ENCODE measurements around the gene QRFP. TPM values are rescaled to one million over a fixed set of nuclear protein-coding genes. Genes with fewer than 3 reads are reported as not detected.
"Not testable (repeated sequence)": the region's sequence is repeated elsewhere in the genome, so short reads cannot be mapped to it uniquely, and the experiment has no call there.

The QRFP gene
- total RNA-seq, 1 donor from 2014 or later: not detected

DNA sequence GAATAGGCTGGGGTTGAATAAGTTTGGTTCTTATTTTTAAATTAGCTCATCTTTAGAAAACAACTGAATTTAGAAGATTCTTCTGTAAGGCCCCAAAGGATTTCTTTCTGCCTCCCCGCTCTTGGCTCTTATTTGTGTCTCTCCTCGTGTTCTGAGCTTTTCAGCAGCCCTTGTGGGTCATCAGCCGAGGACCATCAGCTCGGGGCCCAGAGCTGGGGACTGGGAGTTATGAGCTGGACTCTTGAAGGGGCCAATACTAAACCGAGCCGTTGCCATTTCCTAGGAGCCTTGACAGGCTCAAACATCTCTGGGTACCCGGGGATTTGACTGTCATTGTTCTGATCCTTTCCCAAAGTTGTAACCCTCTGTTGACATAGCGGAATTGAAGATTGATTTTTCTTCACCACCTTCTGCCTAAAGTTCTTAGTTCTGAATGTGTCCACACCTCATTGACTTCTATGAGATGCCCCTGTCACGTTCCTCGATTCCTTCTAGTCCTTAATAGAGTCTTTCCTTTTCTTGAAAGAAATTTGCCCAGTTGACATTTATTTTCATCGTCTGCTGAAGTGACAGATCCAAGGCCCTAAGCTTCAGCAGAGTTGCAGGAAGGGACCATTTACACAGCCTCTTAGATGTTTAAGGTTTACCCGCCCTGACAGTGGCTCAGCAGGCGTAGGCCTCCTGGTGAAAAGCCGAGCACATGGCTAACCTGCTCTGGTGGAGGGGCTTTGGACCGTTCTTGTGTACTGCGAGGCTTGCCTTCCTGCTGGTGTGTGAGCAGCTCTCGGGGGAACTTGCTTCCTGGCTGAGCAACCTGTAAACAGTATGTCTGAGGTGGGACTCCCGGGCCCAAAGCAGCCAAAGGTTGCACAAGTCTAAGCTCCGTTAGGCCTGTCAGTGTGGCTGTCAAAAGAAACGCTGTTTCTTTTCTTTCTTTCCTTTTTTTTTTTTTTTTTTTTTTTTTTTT lies 37.6 kb downstream of the QRFP start:
- DNase-seq (ENCODE audit: extremely low read depth, low read depth, low spot score): no peak

DNA sequence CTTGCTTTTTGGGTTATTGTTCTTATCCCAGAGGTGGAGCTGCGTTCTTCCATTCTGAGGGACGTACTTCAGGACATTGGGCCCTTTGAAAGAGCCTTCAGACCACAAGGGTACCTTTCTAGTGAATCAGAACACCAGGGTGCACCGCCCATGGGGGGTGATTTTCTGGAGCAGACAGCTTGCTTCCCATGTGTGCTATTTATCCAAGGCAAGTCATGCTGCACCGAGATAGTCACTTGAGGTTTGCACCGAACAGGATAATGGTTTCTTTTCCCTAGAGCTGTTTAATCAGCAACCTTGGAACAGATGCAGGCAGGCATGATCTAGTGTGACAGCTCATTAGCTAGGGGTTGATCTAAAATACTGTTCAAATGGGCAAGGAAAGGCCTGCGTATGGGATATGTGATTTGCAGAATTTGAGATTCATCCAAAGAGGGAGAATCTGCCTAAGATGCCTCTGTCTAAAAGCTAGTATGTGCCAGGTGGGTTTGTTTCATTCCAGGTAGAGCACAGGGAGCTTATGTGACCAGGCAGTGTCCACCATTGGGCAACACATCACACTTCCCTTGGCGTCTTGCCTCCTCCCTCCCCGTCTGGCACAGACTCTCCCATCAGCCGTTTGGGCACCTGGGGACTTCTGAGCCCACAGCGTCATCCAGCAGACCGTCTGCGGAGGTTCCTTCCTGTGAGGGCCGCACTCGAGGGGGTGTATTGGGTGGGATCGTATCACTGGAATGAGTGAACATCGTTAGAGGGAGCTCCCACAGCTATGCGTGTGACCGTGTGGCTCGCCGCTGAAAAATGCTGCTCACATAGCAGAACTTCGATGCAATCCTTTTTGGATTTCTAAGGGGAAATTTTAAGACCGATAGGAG lies 38.5 kb downstream of the QRFP start:
- DNase-seq (ENCODE audit: extremely low read depth, low read depth, low spot score): no peak

DNA sequence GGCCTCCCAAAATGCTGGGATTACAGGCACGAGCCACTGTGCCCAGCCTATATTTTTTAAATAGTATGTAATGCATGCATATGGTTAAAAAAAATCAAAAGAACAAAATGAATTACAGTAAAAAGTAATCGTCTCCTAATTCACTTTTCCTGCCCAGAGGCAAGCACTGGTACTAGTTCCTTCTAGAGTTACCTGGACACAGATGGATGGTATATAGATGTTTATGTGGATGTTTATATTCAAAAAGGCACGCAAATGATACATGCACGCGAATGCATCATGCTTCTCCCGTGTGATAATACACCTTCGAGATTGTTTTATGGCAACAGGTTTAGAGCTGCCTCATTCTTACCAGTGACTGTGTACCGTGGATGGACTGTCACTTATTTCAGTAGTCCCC lies 40.1 kb downstream of the QRFP start:
- DNase-seq (ENCODE audit: extremely low read depth, low read depth, low spot score): no peak

DNA sequence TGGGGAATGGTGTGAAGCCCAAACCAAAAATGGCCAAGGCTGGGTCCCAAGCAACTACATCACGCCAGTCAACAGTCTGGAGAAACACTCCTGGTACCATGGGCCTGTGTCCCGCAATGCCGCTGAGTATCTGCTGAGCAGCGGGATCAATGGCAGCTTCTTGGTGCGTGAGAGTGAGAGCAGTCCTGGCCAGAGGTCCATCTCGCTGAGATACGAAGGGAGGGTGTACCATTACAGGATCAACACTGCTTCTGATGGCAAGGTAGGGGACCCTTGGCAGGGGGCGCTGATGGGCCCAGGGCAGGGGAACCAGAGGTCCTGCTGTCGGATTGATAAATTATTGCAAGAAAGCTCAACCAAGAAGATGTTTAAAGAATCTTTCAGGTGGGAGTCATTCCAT lies 41.8 kb downstream of the QRFP start:
- no peak for DNase-seq (ENCODE audit: extremely low read depth, low read depth, low spot score)

DNA sequence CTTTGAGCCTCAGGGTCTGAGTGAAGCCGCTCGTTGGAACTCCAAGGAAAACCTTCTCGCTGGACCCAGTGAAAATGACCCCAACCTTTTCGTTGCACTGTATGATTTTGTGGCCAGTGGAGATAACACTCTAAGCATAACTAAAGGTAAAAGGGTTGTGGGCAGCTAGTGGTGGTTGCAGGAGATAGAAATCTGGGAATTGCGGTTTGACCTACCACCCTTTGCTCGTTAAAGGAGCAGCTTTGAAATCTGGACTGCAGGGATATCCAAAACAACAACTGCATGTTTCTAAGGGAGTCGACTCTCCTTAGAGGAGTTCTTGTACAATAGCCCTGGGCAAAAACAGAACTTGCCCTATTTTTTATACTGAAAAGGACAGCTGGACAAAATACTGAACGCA lies 42.5 kb downstream of the QRFP start:
- DNase-seq (ENCODE audit: extremely low read depth, low read depth, low spot score): no peak

DNA sequence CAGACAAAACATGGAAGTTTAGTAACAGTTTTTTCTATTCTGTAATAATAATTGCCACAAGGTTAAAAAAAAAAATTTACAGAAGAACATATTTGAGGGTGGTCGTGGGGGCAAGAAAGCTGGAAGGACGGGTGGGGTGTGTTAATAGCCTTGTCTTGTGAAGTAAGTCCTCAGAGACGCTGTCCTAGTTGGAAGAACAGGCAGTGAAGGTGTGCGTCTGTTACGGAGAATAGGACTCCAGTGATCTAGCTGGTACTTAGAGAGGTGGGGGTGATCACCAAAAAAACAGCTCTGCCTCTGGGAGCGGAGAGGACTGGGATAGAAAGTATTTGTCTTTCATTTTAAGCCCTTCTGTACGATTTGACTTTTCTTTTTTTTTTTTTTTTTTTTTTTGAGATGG lies 43.8 kb downstream of the QRFP start:
- no peak for DNase-seq (ENCODE audit: extremely low read depth, low read depth, low spot score)

DNA sequence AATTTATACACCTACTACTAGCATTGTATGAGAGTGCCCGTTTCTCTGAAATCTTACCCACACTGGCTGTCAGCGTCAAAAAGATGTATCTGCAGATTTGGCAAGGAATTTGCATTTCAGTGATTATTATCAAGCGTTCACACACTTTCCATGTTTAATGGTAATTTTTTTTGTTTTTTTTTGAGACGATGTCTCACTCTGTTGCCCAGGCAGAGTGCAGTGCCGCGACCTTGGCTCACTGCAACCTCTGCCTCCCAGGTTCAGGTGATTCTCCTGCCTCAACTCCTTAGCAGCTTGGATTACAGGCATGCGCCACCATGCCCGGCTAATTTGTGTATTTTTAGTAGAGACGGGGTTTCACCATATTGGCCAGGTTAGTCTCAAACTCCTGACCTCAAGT lies 47.3 kb downstream of the QRFP start:
- DNase-seq (ENCODE audit: extremely low read depth, low read depth, low spot score): no peak

DNA sequence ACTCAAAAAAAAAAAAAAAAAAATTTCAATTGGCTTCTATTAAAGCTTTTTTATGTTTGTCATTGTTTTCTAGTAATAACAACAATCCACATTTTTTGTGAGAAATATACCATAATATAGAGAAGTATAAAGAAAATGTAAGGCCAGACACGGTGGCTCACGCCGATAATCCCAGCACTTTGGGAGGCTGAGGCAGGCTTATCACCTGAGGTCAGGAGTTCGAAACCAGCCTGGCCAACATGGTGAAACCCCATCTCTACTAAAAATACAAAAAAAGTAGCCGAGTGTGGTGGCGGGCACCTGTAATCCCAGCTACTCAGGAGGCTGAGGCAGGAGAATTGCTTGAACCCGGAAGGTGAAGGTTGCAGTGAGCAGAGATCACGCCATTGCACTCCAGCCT lies 48.1 kb downstream of the QRFP start:
- not testable (repeated sequence) for DNase-seq (ENCODE audit: extremely low read depth, low read depth, low spot score)

DNA sequence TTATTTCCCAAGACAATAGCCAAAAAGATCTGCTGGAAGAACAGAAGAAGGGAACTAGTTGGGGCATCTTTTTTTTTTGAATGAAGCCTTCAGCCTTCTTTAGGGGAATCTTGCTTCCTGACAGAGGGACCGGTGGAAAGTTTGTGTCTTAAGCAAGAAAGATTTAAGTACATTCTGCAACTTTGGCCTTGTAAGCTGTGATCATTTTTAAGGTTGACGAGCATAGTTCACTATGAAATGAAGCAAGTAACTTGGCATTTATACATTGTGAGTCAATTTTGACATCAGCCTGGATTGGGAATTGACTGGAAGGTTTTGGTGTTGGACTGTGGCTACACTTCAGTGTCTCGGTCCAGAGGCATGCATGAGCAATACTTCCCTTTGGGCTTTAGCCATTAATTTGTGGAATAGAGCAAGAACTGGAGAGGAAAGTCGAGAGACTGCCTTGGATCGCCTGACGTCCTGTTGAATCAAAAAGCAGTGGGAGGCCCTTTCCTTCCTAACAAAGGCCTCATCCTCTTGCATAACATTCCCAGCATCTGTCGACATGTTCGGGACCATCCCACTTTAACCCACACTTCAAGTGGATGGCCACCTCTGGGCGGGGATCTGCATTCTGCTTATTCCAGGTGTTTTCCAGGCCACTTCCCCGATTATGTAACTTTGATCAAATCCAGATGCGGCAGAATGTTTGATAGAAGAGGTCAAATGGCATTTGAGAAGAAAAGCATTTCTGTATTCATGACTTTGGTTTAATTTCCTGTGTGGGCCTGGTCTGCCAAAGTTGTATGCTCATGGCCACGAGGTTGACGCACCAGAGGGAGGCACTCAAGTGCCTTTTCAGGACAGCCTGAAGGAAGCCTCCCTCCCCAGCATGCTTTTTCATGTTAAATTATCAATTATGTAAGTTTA lies 49.0 kb downstream of the QRFP start:
- peak; percentile 88 for DNase-seq (ENCODE audit: extremely low read depth, low read depth, low spot score)

DNA sequence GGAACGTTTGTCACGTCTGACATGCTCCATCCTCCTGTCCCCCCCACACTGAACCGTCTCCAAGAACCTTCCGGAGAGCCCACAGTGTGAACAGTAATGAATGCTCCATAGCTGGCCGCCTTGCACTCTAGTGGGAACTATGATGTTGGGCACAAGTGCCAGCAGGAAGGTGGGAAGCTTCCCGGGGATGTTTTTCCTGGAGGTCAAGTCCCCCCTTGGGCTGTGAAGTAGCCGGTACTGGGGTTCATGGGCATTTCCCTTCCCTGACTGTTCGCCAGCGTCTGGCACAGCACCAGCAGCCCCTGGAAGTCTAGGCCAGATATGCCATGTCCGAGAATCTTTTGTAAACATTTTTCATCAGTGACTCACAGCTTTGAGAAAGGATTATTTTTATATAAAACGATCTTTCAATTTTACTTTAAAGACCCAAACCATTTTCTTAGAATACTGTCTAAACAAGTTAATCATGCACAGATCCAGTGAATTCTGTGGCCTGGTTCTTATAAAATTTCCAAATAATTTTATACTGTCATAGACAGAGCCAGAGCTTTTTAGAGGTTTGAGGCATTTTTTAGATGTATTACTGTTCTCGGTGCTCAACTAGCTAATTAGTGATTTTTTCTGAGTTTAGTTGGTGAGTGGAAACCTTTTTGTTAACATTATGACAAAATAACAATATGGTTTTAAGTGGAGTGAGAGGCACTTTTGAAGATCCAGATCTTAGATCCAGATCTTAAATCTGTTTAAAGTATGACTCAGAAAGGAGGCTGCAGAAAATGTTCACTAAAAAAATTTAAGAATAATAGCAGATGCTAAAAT lies 49.9 kb downstream of the QRFP start:
- DNase-seq (ENCODE audit: extremely low read depth, low read depth, low spot score): no peak

DNA sequence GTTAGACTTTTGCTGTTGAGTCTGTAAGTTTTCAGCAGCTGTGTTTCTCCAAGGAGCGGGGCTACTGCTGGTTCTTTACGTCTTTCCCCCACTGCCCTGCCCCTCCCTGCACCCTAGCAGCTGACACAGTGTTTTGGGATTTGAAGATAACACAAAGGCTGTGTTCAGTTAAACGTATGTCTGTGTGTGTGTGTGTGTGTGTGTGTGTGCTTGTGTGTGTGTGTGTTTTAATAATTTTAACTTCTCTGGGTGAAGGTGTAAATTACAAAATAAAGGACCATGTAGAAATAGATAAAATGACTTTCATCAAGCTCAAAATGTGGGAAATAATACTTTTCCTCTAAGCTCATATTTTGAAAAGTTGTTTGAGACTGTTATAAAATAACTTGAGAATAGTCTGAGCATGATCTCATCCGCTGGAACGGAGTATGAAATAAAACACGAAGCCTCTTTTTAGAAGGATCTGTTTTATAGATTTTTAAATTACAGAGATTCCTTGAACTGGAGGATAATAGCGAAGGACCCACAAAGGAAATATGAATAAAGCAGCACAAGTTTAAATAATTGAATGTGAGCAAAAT lies 50.6 kb downstream of the QRFP start:
- DNase-seq (ENCODE audit: extremely low read depth, low read depth, low spot score): no peak

DNA sequence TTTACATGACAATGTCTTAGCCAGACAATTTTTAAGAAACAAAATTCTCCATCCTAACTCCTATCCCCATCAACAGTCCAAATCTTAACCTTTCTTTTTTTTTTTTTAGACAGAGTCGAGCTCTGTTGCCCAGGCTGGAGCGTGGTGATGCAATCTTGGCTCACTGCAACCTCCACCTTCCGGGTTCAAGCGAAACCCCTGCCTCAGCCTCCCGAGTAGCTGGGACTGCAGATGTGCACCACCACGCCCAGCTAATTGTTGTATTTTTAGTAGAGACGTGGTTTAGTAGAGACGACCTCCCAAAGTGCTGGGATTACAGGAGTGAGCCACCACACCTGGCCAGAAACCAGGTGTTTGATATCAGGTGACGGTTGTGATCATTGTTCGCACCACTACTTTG lies 51.4 kb downstream of the QRFP start:
- DNase-seq (ENCODE audit: extremely low read depth, low read depth, low spot score): no peak

DNA sequence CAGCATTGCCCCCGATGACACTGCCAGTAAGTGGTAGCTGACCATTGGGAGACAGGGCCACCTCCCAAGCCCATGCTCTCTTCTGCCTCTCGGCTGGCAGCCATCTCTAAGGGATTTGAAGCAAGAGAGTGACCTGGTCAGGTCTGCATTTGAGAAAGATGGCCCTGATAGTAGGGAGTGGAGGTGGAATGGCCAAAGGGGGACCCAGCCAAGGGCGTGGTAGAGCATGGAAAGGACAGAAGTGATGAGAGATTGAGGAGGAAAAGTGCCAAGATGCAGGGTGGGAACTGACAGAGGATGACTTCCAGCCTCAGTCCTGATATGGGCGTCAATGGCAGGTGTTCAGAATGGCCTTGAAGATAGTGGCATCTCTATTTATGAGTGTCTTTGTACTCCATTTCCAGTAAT lies 52.6 kb downstream of the QRFP start:
- no peak for DNase-seq (ENCODE audit: extremely low read depth, low read depth, low spot score)

DNA sequence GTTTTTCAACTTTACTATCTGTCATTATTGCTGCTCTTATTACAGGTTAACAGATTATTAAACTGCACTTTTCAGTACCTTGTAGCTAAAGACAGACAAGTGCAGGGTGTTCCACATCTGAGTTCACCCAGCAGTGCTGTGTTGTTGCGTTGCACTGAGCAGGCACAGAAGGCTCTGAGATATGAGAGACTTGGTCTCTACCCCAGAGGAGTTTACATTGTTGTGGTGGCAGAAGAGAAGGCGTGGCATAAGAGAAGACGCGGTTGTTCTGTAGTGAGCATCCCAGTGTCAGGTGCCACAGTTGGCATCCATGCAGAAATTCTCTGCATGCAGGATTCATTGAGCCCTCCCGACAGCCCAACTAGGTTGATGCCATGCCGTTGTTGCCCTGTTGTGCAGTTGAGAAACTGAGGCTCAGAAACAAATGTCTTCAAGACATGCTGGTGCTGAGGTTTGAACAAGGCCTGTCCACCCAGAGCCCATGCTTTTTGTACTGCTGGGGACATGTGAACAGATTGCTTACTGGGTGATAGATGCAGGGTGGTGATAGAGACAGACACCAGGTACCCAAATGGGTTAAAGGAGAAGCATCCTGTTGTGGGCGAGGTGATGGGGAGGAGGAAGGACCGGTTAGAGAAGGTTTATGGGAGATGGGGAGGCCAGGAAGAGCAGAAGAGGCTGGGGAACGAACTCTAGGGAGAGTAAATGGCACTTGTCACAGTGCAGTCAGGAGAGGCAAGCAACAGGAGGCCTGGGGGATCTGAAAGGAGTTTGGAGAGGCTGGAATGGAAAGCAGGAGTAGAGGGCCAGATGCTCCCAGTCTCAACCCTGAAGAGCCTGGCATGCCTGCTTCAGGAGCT lies 53.3 kb downstream of the QRFP start:
- DNase-seq (ENCODE audit: extremely low read depth, low read depth, low spot score): no peak
